NCI-H1092 treated with DMSO at 0.1 percent for 48 hours (cell line): ENCODE data around the gene POLR3C.
"Not testable (repeated sequence)": the region's sequence is repeated elsewhere in the genome, so short reads cannot be mapped to it uniquely, and the experiment has no call there.

Source experiments
- DNase-seq: peaks from one replicate; lab custom pipeline; 2025; lab: John Stamatoyannopoulos, UW

POLR3C gene, protein sequence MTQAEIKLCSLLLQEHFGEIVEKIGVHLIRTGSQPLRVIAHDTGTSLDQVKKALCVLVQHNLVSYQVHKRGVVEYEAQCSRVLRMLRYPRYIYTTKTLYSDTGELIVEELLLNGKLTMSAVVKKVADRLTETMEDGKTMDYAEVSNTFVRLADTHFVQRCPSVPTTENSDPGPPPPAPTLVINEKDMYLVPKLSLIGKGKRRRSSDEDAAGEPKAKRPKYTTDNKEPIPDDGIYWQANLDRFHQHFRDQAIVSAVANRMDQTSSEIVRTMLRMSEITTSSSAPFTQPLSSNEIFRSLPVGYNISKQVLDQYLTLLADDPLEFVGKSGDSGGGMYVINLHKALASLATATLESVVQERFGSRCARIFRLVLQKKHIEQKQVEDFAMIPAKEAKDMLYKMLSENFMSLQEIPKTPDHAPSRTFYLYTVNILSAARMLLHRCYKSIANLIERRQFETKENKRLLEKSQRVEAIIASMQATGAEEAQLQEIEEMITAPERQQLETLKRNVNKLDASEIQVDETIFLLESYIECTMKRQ

GRCh38 chr1:145823565-145824498 lies at the start of gene POLR3C, which contains the start of gene RNF115:
Gene POLR3C (plus strand): TSS chr1:145824200. CDS start chr1:145825777, 1,577 bp downstream.
Gene RNF115 (minus strand): TSS chr1:145824095. CDS start chr1:145823873, 222 bp downstream.
- peak; percentile 95 for DNase-seq

DNA sequence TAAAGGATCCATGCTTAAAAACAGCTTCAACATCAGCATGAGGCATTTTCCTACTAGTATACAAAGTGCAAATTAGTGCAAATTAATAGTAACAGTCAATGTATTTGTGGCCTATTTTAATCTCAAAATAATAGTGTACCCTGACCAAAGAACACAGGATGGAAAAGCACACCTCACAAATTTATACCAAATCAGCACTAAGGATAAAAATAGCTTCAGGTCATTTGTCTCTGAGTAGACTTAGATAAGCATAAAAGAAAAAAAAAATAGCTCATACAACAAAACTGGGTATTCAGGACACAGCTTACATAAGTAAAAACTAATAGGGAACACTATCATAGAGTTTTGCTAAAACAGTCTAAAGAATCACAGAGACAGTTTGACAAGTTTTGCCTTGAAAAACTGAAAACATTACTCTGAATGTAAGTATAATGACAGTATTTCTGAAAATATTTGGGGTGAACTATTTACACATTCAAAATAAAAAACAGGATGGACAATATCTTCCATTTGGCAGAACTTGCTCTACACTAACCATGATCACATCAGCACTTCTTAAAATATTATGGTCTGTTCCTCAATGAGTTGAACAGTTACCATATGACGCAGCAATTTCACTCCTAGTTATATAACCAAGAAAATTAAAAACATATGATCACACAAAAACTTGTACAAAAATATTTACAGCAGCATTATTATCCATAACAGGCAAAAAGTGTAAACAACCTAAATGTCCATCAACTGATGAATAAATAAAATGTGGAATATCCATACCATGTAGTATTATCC lies 46.4 kb upstream of the POLR3C start:
- no peak for DNase-seq

GRCh38 chr1:145778146-145778540 lies 45.9 kb upstream of the POLR3C start:
- DNase-seq, result no peak

DNA sequence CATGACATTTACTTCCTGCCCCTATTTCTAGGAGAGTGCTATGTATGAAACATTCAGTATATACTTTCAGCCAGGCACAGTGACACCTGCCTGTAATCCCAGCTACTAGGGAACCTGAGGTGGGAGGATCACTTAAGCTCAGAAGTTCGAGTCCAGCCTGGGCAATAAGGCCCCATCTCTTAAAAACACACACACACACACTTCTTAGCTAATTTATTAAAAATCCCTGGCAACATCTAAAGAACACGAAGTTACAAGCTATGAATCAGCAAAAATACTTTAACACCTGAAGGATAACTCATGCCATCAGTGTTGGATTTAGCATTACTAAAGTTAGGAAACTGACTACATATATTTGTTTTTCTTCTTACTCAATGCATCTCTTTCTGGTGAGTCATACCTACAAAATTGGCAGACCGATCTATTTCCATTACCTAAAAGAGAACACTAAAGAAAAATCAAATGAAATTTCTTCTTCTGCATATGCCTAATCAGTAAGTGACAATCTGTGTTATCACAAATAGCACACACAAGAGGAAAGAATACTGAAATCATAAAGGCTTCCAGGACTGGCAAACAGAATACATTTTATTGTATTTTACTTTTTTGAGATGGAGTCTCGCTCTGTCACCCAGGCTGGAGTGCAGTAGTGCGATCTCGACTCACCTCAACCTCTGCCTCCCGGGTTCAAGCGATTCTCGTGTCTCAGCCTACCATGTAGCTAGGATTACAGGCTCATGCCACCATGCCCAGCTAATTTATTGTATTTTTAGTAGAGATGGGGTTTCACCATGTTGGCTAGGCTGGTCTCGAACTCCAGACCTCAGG lies 41.5 kb upstream of the POLR3C start:
- DNase-seq, result no peak

DNA sequence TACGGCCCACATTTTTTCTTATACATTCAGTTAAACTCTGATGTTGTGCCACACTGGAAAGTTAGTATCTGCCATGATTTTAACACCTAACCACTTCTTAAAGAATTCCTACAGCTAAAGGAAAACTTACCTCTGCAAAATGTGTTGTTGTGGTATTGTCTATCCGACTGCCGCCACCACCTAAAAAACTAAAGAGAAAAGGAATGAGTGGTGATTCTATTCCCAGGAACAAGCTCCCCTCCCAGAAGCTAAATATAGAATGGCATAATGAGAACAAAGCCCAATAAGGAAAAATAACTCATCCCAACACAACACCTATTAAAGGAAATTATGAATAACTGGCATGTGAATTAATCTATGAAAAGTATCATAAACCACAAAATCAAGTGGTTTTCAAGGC lies 39.6 kb upstream of the POLR3C start:
- no peak for DNase-seq

DNA sequence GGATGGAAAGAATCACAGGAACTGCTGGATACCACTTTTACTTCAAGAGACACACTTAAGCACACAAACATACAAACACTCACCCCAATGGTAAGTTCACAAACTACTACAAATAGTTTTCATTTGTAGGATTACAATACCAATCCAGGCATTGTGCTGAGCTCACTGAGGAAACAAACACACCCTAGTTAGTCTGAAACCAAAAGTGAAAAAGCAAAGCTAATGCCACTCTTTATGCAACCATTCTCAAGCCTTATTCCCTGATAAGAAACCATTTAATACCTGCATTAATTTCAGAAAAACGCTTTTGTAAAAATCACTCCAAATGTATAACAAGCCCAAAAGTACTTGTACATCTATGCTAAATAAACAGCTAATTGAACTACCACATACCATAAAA lies 38.5 kb upstream of the POLR3C start:
- no peak for DNase-seq

DNA sequence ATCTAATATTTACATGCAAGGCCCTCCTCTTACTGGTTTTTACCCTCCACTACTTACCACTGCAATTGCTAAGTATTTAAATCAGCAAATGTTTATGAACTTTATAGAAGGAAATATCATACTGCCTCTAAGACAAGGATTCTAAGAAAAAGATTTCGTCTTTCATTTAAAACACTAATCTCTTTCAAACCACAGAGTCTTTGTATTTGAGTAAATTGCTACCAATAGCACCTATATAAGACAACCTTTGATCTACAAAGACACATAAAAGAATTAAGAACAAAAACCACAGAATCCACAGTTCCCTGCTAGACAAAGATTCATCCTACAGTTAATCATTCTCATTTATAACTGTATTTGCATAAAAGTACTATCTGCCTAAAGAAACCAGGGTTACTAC lies 37.7 kb upstream of the POLR3C start:
- no peak for DNase-seq

- no peak for DNase-seq
Measured at GRCh38 chr1:145788580-145788979, 35.4 kb upstream of the POLR3C start.

- DNase-seq, result not testable (repeated sequence)
Measured at GRCh38 chr1:145791860-145792259, 32.1 kb upstream of the POLR3C start.

GRCh38 chr1:145792484-145792883 lies 31.5 kb upstream of the POLR3C start:
- no peak for DNase-seq

- DNase-seq, result no peak
Measured at GRCh38 chr1:145795257-145795881, 28.6 kb upstream of the POLR3C start.

DNA sequence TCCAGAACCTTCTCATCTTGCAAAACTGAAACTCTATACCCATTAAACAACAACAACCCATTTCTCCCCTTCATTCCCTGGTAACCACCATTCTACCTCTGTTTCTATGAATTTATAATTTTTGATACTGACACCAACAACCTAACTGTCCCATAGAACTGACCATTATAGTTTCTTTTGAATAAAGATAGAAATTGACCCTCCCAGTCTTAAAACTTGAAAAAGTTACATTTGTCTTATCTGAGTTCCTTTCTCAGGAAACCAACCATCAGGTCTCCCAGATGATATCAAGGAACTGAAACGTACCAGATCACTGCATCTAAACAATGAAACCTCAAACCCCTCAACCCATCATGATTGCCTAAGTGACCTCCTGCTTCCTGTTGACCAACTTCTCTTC lies 27.2 kb upstream of the POLR3C start:
- DNase-seq, result no peak

GRCh38 chr1:145799806-145800205 lies 24.2 kb upstream of the POLR3C start:
- no peak for DNase-seq

GRCh38 chr1:145804235-145805045 lies 19.6 kb upstream of the POLR3C start:
- DNase-seq, result no peak

DNA sequence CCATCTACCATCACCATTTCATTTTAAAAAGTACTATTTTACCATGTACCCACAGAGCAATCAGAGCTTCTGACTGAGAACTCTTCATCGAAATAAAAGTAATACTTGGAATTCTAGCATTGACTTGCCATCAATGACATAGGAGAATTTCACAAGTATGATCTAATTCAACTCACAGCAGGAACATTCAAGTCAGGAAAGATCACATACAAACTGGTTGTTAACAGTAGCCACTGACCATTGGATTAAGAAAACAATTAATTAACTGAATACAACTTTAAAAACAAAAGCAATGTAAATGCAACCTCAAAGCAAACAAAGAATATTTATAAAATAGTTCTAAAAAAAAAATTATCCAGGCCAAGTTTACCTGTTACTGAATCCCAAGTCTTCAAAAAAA lies 18.9 kb upstream of the POLR3C start:
- no peak for DNase-seq

DNA sequence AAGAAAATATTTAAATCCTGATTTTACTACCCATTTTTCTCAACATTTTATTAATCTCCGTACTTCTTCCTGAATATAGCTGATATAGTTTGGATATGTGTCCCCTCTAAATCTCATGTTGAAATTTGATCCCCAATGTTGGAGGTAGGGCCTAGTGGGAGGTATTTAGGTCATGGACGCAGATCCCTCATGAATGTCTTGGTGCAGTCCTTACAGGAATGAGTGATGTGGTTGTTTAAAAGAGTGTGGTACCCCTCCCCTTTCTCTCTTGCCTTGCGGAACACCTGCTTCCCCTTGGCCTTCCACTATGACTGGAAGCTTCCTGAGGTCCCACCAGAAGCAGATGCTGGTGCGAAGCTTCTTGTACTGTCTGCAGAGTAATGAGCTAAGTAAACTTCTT lies 17.6 kb upstream of the POLR3C start:
- no peak for DNase-seq

GRCh38 chr1:145806844-145807243 lies 17.2 kb upstream of the POLR3C start:
- no peak for DNase-seq

DNA sequence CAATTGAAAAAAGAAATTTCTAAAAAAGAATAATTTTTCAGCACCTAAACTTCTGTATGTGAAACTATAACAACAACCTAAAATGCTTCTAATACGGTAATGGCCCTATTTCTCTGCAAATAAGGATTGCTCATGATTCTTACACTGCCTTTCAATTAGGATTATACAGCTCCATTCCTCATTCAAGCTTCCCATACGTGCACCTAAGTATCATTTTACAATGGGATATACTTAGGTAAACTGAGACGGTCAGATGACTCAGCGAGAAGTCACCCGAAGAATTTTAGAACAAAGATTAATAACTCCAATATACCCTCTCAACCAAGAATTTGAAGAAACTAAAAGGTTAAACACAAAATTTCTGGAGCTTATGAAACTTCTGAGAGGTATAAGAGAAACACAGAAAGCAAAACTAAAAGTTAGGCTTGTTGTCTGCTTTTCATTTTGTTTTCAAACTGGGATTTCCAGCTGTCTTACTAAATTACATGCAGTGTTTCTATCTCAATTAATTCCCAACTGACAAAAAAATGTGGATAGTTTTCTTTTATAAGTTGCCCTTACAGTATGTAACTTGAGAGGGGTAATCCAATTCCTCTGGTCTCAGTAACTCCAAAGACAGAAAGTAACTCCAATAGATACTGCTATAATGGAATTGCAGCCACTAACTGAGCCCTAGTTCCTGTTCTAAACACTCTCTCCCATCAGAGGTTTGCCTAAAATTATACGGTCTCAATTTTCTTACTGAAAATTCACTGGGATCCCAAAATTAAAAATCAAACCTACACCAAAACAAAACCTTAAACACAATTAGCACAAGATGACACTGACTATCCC lies 10.8 kb upstream of the POLR3C start:
- DNase-seq, result not testable (repeated sequence)

- DNase-seq, result not testable (repeated sequence)
Measured at GRCh38 chr1:145818095-145818494, 5.9 kb upstream of the POLR3C start.
